Astrocyte of the spinal cord (primary cell): ENCODE results near the gene ABCB8.
A peak's percentile ranks its signal among the peaks of the same experiment; 100 is the strongest.

ENCODE experiments used
- DNase-seq: peaks from one replicate; pipeline ENCODE4 v3.0.0; 2011; ENCODE audit warnings: low read depth, low spot score
- H3K4me3 ChIP-seq: 2 replicates; pipeline ENCODE4 v1.5.1; 2011; ENCODE audit warnings: low read depth, mild to moderate bottlenecking, low read length, moderate library complexity
- in situ Hi-C: cut with HindIII; loops from 2 replicates; pipeline ENCODE4 v1.10.0; 2017; ENCODE audit warnings: low sequenced_read_pairs
- TF ChIP-seq, protein P1 (sequence below): IDR thresholded peaks from 2 replicates; pipeline ENCODE4 v1.5.1; 2012; ENCODE audit warnings: low read depth, mild to moderate bottlenecking, low read length, inconsistent platforms

Gene ABCB8

GRCh38 chr7:151080522-151081169, 52.4 kb downstream of the ABCB8 start, which contains the start of gene FASTK:
TSS of gene FASTK (minus strand) at chr7:151080809. CDS start at chr7:151080766, 43 bp downstream.
- DNase-seq: peak; percentile 90
- H3K4me3 ChIP-seq: peak within 1 kb of the TSS; percentile 76
- TF ChIP-seq, protein P1, sequence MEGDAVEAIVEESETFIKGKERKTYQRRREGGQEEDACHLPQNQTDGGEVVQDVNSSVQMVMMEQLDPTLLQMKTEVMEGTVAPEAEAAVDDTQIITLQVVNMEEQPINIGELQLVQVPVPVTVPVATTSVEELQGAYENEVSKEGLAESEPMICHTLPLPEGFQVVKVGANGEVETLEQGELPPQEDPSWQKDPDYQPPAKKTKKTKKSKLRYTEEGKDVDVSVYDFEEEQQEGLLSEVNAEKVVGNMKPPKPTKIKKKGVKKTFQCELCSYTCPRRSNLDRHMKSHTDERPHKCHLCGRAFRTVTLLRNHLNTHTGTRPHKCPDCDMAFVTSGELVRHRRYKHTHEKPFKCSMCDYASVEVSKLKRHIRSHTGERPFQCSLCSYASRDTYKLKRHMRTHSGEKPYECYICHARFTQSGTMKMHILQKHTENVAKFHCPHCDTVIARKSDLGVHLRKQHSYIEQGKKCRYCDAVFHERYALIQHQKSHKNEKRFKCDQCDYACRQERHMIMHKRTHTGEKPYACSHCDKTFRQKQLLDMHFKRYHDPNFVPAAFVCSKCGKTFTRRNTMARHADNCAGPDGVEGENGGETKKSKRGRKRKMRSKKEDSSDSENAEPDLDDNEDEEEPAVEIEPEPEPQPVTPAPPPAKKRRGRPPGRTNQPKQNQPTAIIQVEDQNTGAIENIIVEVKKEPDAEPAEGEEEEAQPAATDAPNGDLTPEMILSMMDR: no peak
- in situ Hi-C loops: no loop called here

DNA sequence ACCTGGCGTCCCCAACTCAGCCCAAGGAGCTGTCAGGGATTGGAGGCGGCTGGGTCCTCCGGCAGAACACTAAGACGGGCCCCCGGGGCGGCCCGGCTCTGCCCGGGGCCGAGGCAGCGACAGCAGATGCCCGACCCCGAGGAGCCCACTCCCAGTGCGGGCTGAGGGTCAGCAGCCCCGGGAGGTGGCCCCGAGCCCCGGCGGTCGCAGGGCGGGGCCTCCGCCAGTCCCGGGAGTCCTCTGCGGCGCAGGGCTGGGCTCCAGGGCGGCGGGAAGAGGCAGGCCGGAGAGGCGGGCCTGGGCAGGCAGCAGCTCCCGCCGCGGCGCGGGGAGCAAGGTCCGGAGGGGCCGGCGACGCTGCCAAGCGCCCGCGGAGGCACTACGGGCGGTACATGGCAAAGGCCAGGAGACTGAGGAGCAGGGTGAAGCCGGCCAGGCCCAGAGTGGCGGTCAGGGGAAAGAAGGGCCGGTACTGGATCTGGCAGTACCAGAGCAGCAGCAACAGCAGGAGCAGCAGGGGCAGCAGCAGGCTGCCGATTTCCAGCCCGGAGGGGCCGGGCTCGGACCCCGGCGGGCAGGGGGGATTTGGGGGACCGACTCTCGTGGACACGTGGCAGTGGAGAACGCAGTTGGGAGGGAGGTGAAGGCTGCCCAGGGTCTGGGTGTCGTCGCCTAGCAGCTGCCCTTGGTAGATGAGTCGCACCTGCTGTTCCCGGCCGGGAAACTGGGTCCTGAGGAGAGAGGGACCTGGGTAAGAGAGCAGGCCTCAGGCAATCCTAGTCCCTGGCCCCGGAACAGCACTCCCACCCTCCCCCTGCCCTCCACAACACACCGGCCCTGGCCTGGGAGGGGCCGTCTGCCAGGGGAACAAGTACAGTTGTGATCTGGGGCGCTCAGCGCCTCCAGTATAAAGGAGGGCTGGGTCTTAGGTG, 53.2 kb downstream of the ABCB8 start:
- in situ Hi-C loops: no loop called here
- TF ChIP-seq, protein P1: no peak
- no peak for DNase-seq
- peak overlapping the region; percentile 25 for H3K4me3 ChIP-seq

- H3K4me3 ChIP-seq: peak overlapping the region; percentile 76
- in situ Hi-C loops: no loop called here
- no peak for DNase-seq
- TF ChIP-seq, protein P1: no peak
Measured at GRCh38 chr7:151082141-151083070, 54.2 kb downstream of the ABCB8 start.

DNA sequence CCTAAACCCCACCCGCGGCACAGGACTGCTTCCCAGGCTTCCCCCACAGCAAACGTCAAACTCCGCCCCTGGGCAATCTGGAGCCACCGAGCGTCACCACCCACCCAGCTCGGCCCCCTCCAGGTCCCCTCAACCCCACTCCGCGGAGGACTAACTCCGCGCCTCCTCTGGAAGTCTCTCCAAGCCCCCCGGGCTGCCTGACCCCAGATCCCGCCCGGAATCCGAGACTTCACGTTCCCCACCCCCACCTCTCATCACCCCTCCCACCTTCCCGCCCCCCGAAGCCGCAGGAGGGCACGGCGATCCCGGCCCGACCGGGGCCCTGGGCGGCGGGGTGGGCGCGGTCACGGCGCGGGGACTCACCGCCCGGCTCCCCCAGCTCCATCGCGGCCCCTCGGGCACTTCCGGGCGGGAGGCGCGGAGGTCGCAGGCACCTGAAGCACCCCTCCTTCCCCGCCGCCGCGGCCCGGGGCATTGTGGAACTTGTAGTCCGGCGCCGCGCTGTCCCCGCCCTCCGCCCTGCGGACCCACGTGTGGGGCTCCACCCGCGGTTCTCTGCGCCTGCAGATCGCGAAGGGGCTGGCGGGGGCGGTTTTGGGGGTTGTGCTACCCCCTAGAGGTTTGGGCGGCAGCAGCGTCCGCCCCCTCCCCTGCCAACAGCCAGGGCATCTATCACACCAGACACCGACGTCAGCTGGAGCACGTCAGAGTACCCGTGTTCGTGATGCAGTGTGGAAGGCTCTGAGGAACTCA, 55.0 kb downstream of the ABCB8 start, which contains the start of gene TMUB1:
Gene TMUB1 (minus strand): TSS at position 423 of the 753 bp plus-strand sequence. CDS start 930 bp downstream, outside the sequence.
- H3K4me3 ChIP-seq: peak within 1 kb of the TSS; percentile 76
- in situ Hi-C loops: no loop called here
- DNase-seq: peak; percentile 47
- TF ChIP-seq, protein P1: no peak

GRCh38 chr7:151083824-151084160, 55.5 kb downstream of the ABCB8 start:
- peak overlapping the region; percentile 76 for H3K4me3 ChIP-seq
- TF ChIP-seq, protein P1: no peak
- DNase-seq: no peak
- in situ Hi-C loops: no loop called here
